GM12878 (cell line): Measurements from ENCODE around the gene SMG6. TPM values are rescaled to one million over a fixed set of nuclear protein-coding genes. Genes with fewer than 3 reads are reported as not detected.

Experiments
- ATAC-seq: fragments of 200-7000 bp; cut with Tn5 transposase; 3 replicates; pipeline ENCODE4 v1.9.1; 2020; ENCODE audit warnings: mild to moderate bottlenecking, moderate library complexity
- BruUV-seq: library from RNA; stranded (reverse); fragments of 400-500 nt; replicated peaks from 2 replicates; lab custom pipeline; 2021; lab: Mats Ljungman, UMichigan
- CTCF ChIA-PET: fragments of 300-600 bp; sonication (Branson Sonifier 250); formaldehyde crosslinking; extraction: SDS; loops from one replicate; lab custom pipeline; 2021; ENCODE audit warnings: inconsistent platforms; lab: Yijun Ruan, JAX
- POLR2A ChIA-PET: fragments of 350-600 bp; formaldehyde crosslinking; extraction: SDS; loops from one replicate; lab custom pipeline; 2021; ENCODE audit warnings: inconsistent platforms; lab: Charles Lee
- RAD21 ChIA-PET: fragments of 300-600 bp; sonication (Branson Sonifier 250); formaldehyde crosslinking; loops from one replicate; lab custom pipeline; 2023; ENCODE audit warnings: antibody characterized with exemption; ENCODE audit not compliant: unreplicated experiment; lab: Charles Lee
- SMC1A ChIA-PET: fragments of 300-600 bp; sonication (Branson Sonifier 250); formaldehyde crosslinking; loops from one replicate; lab custom pipeline; 2023; ENCODE audit not compliant: unreplicated experiment, uncharacterized antibody; lab: Charles Lee
- DNase-seq: peaks from one replicate; pipeline ENCODE4 v3.0.0-alpha.2; 2011; ENCODE audit warnings: low read depth, low spot score
- FAIRE-seq: peaks from 3 replicates; lab custom pipeline; 2011; peaks lifted over from hg19 to GRCh38; lab: Jason Lieb, UNC
- H2AFZ ChIP-seq: 2 replicates; pipeline ENCODE4 v1.6.0; 2011; ENCODE audit warnings: low read depth, low read length, control low read depth; ENCODE audit not compliant: control insufficient read depth
- H3K27ac ChIP-seq: 2 replicates; pipeline ENCODE4 v1.5.1; 2011; ENCODE audit warnings: control low read depth; ENCODE audit not compliant: control insufficient read depth, insufficient read depth
- H3K27me3 ChIP-seq, 2 experiments: replicated peaks in 1 of 2; 2 replicates each; pipeline versions ENCODE4 v1.6.0 to v1.6.1; 2011; ENCODE audit warnings: low read length in 1 of 2; ENCODE audit not compliant: control insufficient read depth in 2 of 2, insufficient read depth in 2 of 2
- H3K36me3 ChIP-seq, 2 experiments: 2 replicates each; pipeline ENCODE4 v1.5.1; 2011; ENCODE audit warnings: low read length in 1 of 2; ENCODE audit not compliant: control insufficient read depth in 2 of 2, insufficient read depth in 2 of 2
- H3K4me1 ChIP-seq: 2 replicates; pipeline ENCODE4 v1.6.1; 2011; ENCODE audit warnings: mild to moderate bottlenecking, low read length, moderate library complexity, mixed read lengths; ENCODE audit not compliant: control insufficient read depth, insufficient read depth
- H3K4me2 ChIP-seq: 2 replicates; pipeline ENCODE4 v1.6.0; 2011; ENCODE audit warnings: control low read depth; ENCODE audit not compliant: control insufficient read depth, insufficient read depth
- H3K4me3 ChIP-seq: fragments of 200-600 bp; sonication (generic); 2 replicates; pipeline ENCODE4 v1.5.1; 2016
- H3K79me2 ChIP-seq: 2 replicates; pipeline ENCODE4 v1.6.0; 2011; ENCODE audit warnings: low read length; ENCODE audit not compliant: control insufficient read depth, insufficient read depth
- H3K9ac ChIP-seq: 2 replicates; pipeline ENCODE4 v1.8.0; 2011; ENCODE audit warnings: low read length, control low read depth, mixed read lengths; ENCODE audit not compliant: control insufficient read depth, insufficient read depth
- H3K9me3 ChIP-seq: replicated peaks from 3 replicates; pipeline ENCODE4 v1.5.1; 2011; ENCODE audit warnings: mild to moderate bottlenecking, low read length; ENCODE audit not compliant: control insufficient read depth, insufficient read depth
- H4K20me1 ChIP-seq: 2 replicates; pipeline ENCODE4 v1.6.0; 2011; ENCODE audit not compliant: control insufficient read depth, insufficient read depth
- CBFB ChIP-seq: IDR thresholded peaks from 2 replicates; pipeline ENCODE4 v1.6.1; 2016; ENCODE audit warnings: antibody characterized with exemption, low read depth
- CUX1 ChIP-seq: IDR thresholded peaks from 2 replicates; pipeline ENCODE4 v1.6.1; 2012; ENCODE audit warnings: improper control_type of control experiment, low read depth, low read length; ENCODE audit not compliant: insufficient replicate concordance
- EGR1 ChIP-seq, 2 experiments: IDR thresholded peaks; 1 replicate in 1 of 2; 2 replicates in 1 of 2; pipeline ENCODE4 v1.6.1; 2011 to 2012; ENCODE audit warnings: low read depth in 2 of 2, low read length in 2 of 2, borderline replicate concordance in 1 of 2, mild to moderate bottlenecking in 1 of 2, moderate library complexity in 1 of 2
- IRF5 ChIP-seq: fragments of 450-650 bp; IDR thresholded peaks from 2 replicates; pipeline ENCODE4 v1.6.1; 2017; ENCODE audit warnings: borderline replicate concordance
- MTA2 ChIP-seq: fragments of 450-650 bp; IDR thresholded peaks from 2 replicates; pipeline ENCODE4 v1.6.1; 2016; ENCODE audit warnings: low read depth, mild to moderate bottlenecking, moderate library complexity
- MTA3 ChIP-seq: IDR thresholded peaks from 2 replicates; pipeline ENCODE4 v1.6.1; 2012; ENCODE audit warnings: low read length, inconsistent platforms, borderline replicate concordance
- NFIC ChIP-seq: IDR thresholded peaks from 2 replicates; pipeline ENCODE4 v1.6.1; 2012; ENCODE audit warnings: low read depth, mild to moderate bottlenecking, inconsistent platforms, low read length, moderate library complexity
- NR2C2 ChIP-seq: IDR thresholded peaks from 2 replicates; pipeline ENCODE4 v1.6.1; 2011; ENCODE audit warnings: borderline replicate concordance, low read depth; ENCODE audit not compliant: control insufficient read depth, insufficient read length
- PML ChIP-seq: IDR thresholded peaks from 2 replicates; pipeline ENCODE4 v1.6.1; 2012; ENCODE audit warnings: low read length, inconsistent platforms
- SREBF2 ChIP-seq: IDR thresholded peaks from 2 replicates; pipeline ENCODE4 v1.6.1; 2012; ENCODE audit warnings: mild to moderate bottlenecking, low read length
- TAF1 ChIP-seq: IDR thresholded peaks from 2 replicates; pipeline ENCODE4 v1.6.1; 2011; ENCODE audit warnings: mild to moderate bottlenecking, low read depth, low read length, borderline replicate concordance
- TCF12 ChIP-seq: IDR thresholded peaks from 2 replicates; pipeline ENCODE4 v1.6.1; 2011; ENCODE audit warnings: low read depth, mild to moderate bottlenecking, low read length
- TCF7 ChIP-seq: IDR thresholded peaks from 2 replicates; pipeline ENCODE4 v1.6.1; 2014; ENCODE audit warnings: antibody characterized with exemption, borderline replicate concordance
- YBX1 ChIP-seq: fragments of 450-650 bp; IDR thresholded peaks from 2 replicates; pipeline ENCODE4 v1.6.1; 2016; ENCODE audit warnings: antibody characterized with exemption
- ZBED1 ChIP-seq: IDR thresholded peaks from 2 replicates; pipeline ENCODE4 v1.6.1; 2016; ENCODE audit warnings: borderline replicate concordance
- WGBS: methylation state at CpG from one replicate; pipeline ENCODE4 v1.1.6; 2016; ENCODE audit warnings: low lambda C conversion rate; ENCODE audit not compliant: insufficient replicate concordance, insufficient coverage; ENCODE audit errors: missing lambda C conversion rate; 5-methylcytosine and 5-hydroxymethylcytosine counted together
- in situ Hi-C: fragments of 300-500 bp; cut with MboI; formaldehyde crosslinking; loops from 9 replicates; pipeline ENCODE4 v1.14.3; 2018; ENCODE audit warnings: mixed read lengths
- intact Hi-C: fragments of 100-400 bp; cut with micrococcal nuclease; formaldehyde crosslinking; loops from one replicate; pipeline ENCODE4 v1.14.2; 2022; ENCODE audit not compliant: unreplicated experiment
- polyA plus RNA-seq, 11 experiments: library from polyadenylated mRNA; depleted of rRNA in 4 of 11; unstranded in 6 of 11; stranded (reverse) in 5 of 11; fragments of >200 nt; fragmentation: Nextera tagmentation in 4 of 11; fragmentation: Illumina TruSeq in 1 of 11; extraction: Ambion mirVana in 4 of 11; extraction: Trizol in 1 of 11; gene quantifications; 1 replicate in 1 of 11; 2 replicates in 10 of 11; pipeline versions ENCODE4 v1.2.1 to v1.2.3, GENCODE V29; 2011 to 2016; ENCODE audit warnings: inconsistent platforms in 2 of 11, missing spikeins in 2 of 11, low read depth in 1 of 11
- total RNA-seq, 4 experiments: library from RNA; depleted of rRNA in 3 of 4; stranded (reverse); fragments of >200 nt in 3 of 4; fragmentation: Illumina TruSeq in 1 of 4; extraction: Trizol in 1 of 4; gene quantifications; 2 replicates each; pipeline versions ENCODE4 v1.2.1 to v1.2.3, GENCODE V29; 2013 to 2021

Gene SMG6
- total and polyA plus RNA-seq, 10 of the 15 experiments (the other 5 are each of a cell fraction or from before 2014, with no cell fraction given), result 0.58 to 28.7 (median 15.7) TPM

GRCh38 chr17:2064520-2064971 is 239.0 kb downstream of the SMG6 start:
- Histone ChIP-seq H3K27ac (peak overlapping the region; percentile 34), H3K4me1 (peaks cover 47% of the 10 kb centered on the region), H4K20me1 (no peaks in the 10 kb centered on the region), H3K9ac (no peak overlapping the region), H3K36me3 (peaks cover 21 to 32% of the 10 kb centered on the region in 2 experiments), H2AFZ (no peak overlapping the region), H3K4me3 (no peak overlapping the region), H3K9me3 (no peaks in the 10 kb centered on the region), H3K79me2 (peaks cover 8% of the 10 kb centered on the region), H3K27me3 (no peaks in the 10 kb centered on the region), H3K4me2 (no peak overlapping the region)
- no TSS peak for BruUV-seq
- RAD21 ChIA-PET, result interaction anchor here (1.0 to 2.9 kb wide), 8 partner anchors 10 to 180 kb away, joined by 3 to 12 read pairs (median 4); partner anchors contain the start of gene HIC1
- POLR2A ChIA-PET, result interaction anchor here (1.2 to 12.5 kb wide), 2 partner anchors 9 to 23 kb away, joined by 3 to 148 read pairs; no protein-coding TSS in a partner anchor
- CTCF ChIA-PET, result interaction anchor here (0.7 to 2.6 kb wide), 14 partner anchors 18 to 217 kb away, joined by 3 to 19 read pairs (median 4); no protein-coding TSS in a partner anchor
- DNase-seq, result no peak
- SMC1A ChIA-PET, result interaction anchor here (0.7 to 3.9 kb wide), 13 partner anchors 18 to 181 kb away, joined by 3 to 27 read pairs (median 3); no protein-coding TSS in a partner anchor
- intact Hi-C loops, result no loop called here
- 52% methylated on average over 6 of the region's 6 CpGs for WGBS
- no peak for FAIRE-seq
- no peak for ATAC-seq
- in situ Hi-C loops, result loop anchor here (10.0 kb wide), 1 partner anchor 180 kb away; no protein-coding TSS in a partner anchor
- TF ChIP-seq MTA2 (no peak), TCF12 (no peak), NR2C2 (no peak), ZBED1 (0 out of 2 replicates have a peak, but pooled peaks have one; percentile 59), NFIC (no peak), EGR1 (IDR thresholded peaks at IDR 0.05; ENCODE audit: borderline replicate concordance in 1 of 2, low read depth in 2 of 2, low read length in 2 of 2) (no peak), CBFB (0 out of 2 replicates have a peak, but pooled peaks have one; percentile 41), PML (peak; percentile 21; the same call in 1 of the 2 replicates), SREBF2 (no peak), CUX1 (no peak), MTA3 (peak; percentile 28), YBX1 (no peak), IRF5 (no peak), TCF7 (no peak), TAF1 (no peak)
